Spleen (tissue), 7 donors: ENCODE measurements around the gene SLIT3.

Experiments used
- POLR2AphosphoS5 ChIP-seq, 3 donors: sonication (generic); formaldehyde crosslinking; IDR thresholded peaks; one replicate each; pipeline ENCODE4 v1.5.1; 2017; ENCODE audit warnings: antibody characterized with exemption in 3 of 3
- TF ChIP-seq, protein P1 (sequence below), 11 experiments: fragments of 200-600 bp in 7 of 11; fragments of 450-650 bp in 4 of 11; sonication (generic) in 4 of 11; IDR thresholded peaks in 8 of 11; conservative IDR thresholded peaks in 3 of 11; 1 replicate in 7 of 11; 2 replicates in 4 of 11; pipeline versions ENCODE4 v1.4.0 to v1.8.0; 2016 to 2021; ENCODE audit warnings: antibody characterized with exemption in 11 of 11, inconsistent platforms in 4 of 11, mild to moderate bottlenecking in 1 of 11
- donor health status: DM: no; HTN: no; CAD: no; lungs with moderate emphysema.
- donor health status: DM: no; HTN: no; CAD: no.
- donor health status: DM: no; HTN: no; CAD: no.

DNA sequence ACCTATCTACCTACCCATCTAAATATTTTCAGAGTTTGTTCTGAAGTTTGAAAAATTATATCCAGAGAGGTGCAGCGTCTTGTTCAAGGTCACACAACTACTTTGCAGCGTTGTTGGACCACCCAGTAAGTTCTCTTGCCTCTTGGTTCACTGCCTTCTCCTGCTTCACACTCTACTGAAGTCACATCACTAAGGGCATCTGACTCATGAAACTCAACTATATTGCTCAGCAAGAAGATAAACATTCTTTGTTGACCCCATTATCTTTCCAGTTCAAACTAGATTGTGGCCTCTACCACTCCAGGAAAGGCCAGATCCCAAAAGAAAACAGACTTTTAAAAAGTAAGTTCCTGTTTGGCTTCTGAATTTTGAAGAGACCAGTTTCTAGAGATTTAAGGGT, 326.9 kb downstream of the SLIT3 start:
- TF ChIP-seq POLR2AphosphoS5 (IDR thresholded peaks at IDR 0.05), result no peak
- TF ChIP-seq, protein P1, sequence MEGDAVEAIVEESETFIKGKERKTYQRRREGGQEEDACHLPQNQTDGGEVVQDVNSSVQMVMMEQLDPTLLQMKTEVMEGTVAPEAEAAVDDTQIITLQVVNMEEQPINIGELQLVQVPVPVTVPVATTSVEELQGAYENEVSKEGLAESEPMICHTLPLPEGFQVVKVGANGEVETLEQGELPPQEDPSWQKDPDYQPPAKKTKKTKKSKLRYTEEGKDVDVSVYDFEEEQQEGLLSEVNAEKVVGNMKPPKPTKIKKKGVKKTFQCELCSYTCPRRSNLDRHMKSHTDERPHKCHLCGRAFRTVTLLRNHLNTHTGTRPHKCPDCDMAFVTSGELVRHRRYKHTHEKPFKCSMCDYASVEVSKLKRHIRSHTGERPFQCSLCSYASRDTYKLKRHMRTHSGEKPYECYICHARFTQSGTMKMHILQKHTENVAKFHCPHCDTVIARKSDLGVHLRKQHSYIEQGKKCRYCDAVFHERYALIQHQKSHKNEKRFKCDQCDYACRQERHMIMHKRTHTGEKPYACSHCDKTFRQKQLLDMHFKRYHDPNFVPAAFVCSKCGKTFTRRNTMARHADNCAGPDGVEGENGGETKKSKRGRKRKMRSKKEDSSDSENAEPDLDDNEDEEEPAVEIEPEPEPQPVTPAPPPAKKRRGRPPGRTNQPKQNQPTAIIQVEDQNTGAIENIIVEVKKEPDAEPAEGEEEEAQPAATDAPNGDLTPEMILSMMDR (IDR thresholded peaks at IDR 0.05 in 8 of 11, conservative IDR thresholded peaks at IDR 0.05 in 3 of 11), result no peak
